HG03135 (cell line): ENCODE measurements around the gene MOB3B.
A peak's percentile ranks its signal among the peaks of the same experiment; 100 is the strongest.

Experiments
- ATAC-seq: cut with Tn5 transposase; IDR thresholded peaks from one replicate; pipeline ENCODE4 v1.9.1; 2021; ENCODE audit warnings: mild to moderate bottlenecking, moderate library complexity; ENCODE audit not compliant: unreplicated experiment

Gene MOB3B

GRCh38 chr9:27344776-27345175, 184.8 kb downstream of the MOB3B start:
- no peak for ATAC-seq

DNA sequence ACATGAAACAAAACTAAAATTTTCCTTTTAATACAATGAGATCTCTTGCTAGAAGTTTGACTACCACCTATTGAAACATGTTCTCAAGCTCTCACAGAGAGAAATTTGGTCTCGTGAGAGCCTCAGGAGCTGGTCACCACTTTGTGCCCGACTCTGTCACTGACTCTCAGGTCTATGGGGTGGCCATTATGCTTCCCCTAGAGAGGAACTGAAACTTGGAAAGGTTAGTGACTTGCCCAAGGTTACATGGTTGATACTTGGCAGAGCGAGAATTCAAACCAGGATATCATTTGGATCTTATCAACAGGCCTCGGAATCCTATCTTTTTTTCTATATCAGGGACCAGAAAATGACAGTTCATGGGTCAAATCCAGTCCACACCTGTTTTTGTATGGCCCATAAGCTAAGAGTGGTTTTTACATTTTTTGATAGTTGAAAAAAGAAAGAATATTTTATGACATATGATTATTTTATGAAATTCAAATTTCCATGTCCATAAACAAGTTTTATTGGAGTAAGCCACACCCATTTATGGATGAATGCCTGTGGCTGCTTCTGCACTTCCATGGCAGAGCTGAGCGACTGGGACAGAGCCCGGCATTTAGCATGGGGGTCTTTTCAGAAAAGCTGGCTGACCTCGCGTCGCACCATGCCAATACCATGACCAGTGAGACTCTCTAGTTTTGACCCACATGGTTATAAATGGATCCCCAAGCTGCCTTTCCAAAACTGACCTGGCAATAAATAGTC, 187.9 kb downstream of the MOB3B start:
- no peak for ATAC-seq

DNA sequence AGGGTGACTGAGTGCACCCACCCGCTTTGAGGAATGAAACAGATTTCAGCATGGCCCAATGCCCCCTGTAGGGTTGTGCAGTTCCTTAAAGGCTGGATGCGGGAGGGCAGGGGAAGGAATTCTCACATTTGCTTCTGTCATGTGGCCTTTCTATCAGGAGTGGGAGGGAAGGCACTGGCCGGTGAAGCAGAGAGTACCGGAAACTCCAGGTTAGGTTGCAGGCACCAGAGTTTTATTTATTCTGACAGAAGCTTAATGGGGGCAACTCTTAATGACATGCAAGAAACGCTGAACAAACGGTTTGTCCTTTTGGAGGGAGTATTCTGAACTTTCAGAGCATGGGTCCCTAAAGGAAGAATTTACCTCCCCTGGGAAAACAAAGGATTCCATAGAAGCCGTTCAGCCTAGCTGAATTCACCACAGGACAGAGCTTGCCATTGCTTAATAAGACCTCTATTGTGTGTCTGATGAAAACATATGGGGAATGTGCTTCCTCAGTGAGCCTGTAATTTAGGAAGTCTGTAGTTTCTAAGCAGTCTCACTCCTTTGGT, 188.6 kb downstream of the MOB3B start:
- no peak for ATAC-seq

DNA sequence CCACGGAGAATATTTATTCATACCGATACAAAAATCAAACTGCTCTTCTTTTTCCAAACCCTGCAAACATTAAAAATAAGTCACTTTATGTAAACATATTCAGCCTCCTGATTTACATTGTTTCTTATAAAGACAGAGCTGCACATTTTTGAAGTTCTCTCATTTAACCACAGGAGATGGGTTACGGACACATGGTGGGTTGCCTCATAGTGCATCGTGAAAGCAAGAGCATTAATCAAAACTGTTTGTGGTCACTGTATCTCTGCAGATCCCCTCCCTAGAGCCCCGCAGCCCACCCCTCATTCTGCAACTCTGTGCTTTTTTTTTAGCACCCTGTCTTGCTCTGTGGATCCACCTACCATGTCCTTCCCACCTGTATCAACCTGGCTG, 189.3 kb downstream of the MOB3B start:
- no peak for ATAC-seq

DNA sequence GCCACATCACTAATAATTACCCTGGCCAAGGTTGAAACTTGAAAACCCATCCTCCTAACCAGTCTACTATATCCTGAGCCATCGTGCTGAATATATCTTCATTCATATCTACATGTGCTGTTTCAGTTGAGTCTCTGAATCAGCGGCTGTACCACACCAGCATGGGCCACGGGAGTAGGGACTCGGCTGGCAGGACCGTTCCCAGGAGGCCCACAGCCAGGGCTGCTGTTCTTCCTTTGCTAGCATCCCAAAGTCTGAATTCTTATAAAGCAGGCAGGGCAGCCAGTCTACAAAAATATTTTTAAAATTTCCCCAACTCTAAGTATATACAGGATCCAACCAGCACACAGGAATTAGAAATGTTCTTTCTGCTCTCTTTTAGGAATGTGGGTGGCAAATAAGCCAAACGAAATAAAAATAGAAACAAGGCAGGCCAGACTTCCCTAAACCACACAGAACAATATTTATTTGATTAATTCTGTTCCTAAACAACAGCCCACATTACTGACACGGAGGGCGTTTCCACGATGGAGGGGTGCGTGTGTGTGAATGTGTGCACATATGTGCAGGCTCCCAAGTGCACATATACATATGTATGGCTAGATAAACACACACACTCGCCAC, 189.8 kb downstream of the MOB3B start:
- ATAC-seq = no peak

GRCh38 chr9:27338527-27338903, 191.1 kb downstream of the MOB3B start:
- ATAC-seq = no peak

DNA sequence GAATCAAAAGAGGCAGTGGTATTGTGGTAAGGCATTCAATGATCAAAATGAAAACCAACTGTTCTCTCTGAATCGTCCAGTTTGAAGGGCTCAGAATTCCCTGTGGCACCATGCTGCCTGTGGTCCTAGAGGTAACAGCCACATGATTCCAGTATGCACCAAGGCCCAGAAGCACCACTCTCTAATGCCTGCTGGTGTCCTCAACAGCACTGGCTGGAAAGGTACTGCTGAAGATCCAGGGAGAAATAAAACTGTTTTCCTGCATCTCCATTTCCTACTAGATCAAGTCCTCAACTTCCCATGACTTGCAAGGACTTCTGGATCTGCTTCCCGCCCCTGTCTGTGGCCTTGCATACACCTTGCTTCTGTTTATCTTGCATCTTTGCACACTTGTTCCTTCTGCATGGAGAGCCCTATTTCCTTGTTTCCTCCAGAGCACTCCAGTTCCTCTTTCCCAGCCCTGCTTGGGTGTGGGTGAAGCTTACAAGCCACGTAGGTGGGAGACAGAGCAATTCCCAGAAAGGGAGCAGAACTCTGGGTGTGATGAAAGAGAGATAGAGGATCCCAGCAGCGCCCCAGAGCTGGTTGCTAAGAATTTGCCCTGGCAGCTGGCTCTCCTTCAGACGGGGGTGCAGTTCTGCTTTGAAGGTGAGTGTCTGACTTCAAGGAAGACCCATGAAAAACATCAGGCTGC, 191.6 kb downstream of the MOB3B start:
- ATAC-seq = no peak

DNA sequence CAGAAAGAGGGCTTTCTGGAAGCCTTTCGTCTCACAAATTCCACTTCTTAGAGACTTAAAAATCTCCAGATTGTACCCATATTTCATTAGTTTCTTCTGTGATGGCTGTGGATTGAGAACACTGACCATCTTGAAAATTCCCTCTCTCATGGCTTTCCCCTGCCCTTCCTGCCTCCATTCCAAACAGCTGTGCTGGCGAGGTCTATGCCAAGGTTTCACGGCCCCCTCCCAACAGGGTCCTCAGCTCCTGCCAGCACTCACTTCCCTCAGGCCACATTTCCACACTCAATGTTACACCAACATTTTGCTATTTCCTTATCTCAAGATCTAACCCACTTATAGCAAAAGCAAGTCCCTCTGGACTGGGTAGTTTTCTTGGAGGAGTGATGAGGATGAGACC, 192.4 kb downstream of the MOB3B start:
- ATAC-seq = no peak

DNA sequence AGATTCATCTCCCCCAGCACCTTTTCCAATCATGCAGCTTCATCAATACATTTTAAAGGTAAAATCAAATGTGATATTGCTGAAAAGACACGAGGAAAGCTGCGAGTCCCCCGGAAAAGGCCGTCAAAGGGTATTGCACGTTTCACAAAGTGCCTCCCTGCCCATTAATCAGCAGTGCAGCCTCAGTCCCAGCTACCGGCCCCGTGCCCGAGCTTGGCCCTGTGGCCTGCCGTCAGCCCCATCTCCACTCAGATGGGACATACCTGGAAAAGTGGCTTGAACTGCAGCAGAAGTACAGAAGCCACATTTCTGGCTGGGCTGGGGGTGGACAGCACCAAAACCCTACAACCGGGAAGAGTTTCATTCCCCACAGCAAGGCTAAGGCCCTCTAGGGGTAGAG, 192.8 kb downstream of the MOB3B start:
- ATAC-seq = no peak

DNA sequence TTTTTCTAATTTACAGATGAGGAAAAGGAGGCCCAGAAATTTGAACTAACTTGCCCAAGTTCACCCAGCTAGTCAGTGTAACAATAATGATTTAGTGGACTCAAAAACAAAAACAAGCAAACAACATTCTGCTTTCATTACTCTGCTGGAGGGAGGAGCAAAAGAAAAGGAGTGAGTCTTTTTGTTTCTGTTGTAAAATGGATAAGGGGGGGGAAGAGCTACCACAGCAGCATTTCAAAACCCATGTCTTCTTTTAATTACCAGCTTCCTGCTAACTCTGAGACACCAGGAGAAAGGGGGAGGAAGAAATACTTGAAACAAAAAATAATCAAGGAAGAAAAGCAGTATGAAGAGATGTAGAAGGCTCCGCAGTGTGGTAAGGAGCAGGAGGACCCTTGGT, 193.5 kb downstream of the MOB3B start:
- ATAC-seq = no peak

- no peak for ATAC-seq
These were observed 194.5 kb downstream of the MOB3B start for GRCh38 chr9:27335075-27335474.

DNA sequence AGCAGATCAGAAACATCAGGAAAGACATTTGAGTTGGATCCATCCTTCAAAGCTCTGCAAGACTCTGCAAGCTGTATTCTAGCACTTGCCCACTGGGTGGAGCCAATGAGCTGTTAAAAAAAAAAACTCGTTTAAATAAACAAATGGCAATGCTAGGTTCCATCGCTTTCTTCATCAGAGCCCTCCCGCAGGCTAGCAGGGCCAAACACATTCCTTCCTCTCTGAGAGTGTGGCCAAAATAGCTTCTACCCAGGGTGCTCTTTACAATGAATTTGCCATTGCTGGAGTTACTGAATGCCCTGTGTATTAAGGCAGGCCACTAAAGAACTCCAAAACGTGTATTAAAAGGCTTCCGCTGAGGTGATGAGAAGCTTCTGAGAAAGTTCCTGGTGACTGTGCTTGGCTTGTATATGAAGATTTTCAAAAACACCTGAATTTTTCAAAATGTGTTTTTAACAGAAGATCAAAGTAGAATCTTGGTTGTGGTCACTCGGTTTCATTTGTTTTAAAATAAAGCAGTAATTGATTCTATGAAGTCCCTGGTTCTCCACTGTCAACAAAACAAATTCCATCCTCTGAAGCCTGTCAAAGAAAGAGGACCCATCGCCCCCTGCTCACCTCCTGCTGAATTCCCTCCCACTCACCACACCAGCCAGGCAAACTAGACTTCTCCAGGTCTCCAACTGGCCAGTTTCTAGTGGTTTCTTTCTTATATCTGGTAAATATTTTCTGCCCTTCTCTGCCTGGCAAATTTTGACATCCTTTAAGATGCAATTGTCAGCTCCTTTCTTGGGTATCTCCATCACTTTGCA, 196.2 kb downstream of the MOB3B start:
- peak; percentile 74 for ATAC-seq

- ATAC-seq = no peak
These were observed 198.2 kb downstream of the MOB3B start for GRCh38 chr9:27331393-27331792.

DNA sequence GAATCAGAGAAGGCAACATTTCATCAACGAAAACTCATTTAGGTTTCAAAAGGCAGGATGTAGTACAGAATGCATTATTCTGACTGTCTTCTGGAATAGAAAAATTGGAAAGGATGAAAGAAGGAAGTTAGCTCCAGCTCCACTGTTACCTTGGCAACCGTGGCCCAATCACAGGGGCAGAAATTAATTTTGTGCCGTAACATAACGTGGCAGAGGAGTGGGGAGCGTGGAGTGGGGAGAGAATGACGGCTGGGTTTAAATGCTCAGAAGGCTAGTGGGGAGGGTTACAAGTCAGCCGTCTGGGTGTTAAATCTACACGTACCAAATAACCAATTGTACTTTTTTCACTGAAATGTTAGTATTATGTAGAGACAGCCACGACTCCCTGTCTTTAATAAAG, 200.3 kb downstream of the MOB3B start:
- no peak for ATAC-seq

- no peak for ATAC-seq
These were observed 201.1 kb downstream of the MOB3B start for GRCh38 chr9:27328483-27328882.

DNA sequence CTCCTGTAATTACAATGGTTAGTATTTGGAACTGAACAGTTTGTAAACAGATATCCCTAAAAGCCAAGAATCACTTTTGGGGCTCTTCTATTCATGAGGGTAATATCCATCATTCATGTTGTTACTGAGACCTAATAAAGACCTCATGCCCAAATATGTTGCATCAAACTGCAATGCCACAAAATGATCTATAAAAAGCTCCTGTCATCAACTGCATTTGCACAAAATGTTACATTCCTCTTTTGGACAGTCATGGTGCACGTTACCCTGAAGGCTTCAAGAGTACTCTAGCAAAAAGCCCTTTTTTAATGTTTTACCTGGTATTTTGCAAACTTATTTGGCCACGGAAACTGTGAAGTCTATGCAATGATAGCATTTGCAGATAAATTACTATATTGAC, 218.4 kb downstream of the MOB3B start:
- ATAC-seq = no peak

GRCh38 chr9:27310582-27310981, 219.0 kb downstream of the MOB3B start:
- ATAC-seq = no peak

DNA sequence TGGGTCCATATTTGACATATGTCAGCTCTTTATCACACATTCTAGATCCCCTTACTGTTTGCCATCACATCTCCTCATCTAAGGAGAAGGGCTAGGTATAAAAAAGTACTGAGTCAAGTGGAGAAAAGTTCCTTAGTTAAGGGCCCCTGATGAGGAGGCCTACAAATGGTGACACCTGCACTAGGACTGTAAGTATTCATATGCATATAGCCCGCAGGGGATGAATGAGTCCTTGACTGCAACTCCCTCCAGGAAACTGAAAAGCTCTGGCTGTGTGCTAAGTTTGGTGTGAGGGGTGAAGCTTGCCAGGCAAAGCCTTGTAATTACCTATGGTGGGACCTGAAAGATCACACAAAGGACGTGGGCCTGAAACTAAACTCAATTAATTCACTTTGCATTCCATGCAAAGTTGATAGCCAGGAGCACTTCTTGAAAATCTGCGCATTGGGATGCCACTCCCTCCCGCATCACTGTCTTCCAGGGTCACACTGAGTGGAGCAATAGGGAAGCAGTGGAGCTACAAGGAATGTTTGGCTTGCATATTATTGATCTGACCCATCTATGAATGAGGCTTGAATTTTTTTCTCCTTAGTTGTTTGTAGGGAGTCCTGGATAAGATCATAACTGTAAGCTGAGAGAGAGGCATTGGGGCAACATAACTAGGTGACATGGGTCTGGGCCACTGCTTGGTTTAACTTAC, 220.8 kb downstream of the MOB3B start:
- no peak for ATAC-seq

GRCh38 chr9:27304521-27304920, 225.1 kb downstream of the MOB3B start:
- no peak for ATAC-seq

- ATAC-seq = no peak
These were observed 226.4 kb downstream of the MOB3B start for GRCh38 chr9:27303219-27303618.

GRCh38 chr9:27297050-27297449, 232.6 kb downstream of the MOB3B start, which contains the start of gene EQTN:
TSS of gene EQTN (minus strand) at chr9:27297150. CDS start at chr9:27297055, 95 bp downstream.
- ATAC-seq = no peak
